A673 (cell line): Measurements from ENCODE around the gene GP5. TPM values are rescaled to one million over a fixed set of nuclear protein-coding genes. Genes with fewer than 3 reads are reported as not detected.

Source experiments
- BruUV-seq: library from RNA; stranded (reverse); fragments of 400-500 nt; replicated peaks from 2 replicates; lab custom pipeline; 2021; lab: Mats Ljungman, UMichigan
- CTCF ChIA-PET: fragments of 300-600 bp; sonication (Branson Sonifier 250); formaldehyde crosslinking; loops from one replicate; lab custom pipeline; 2022; ENCODE audit warnings: antibody characterized with exemption; lab: Charles Lee
- POLR2A ChIA-PET: fragments of 300-600 bp; sonication (Branson Sonifier 250); formaldehyde crosslinking; loops from one replicate; lab custom pipeline; 2022; ENCODE audit warnings: antibody characterized with exemption; ENCODE audit not compliant: low non-redundant PET; lab: Charles Lee
- DNase-seq: peaks from one replicate; pipeline ENCODE4 v3.0.0-alpha.2; 2015; ENCODE audit warnings: low spot score
- H3K27ac ChIP-seq: fragments of 200-600 bp; sonication (generic); 2 replicates; pipeline ENCODE4 v1.5.1; 2016; ENCODE audit warnings: mixed run types, low read depth, mild to moderate bottlenecking, mixed read lengths, antibody characterized with exemption, low read length; ENCODE audit not compliant: poor library complexity, severe bottlenecking
- H3K27me3 ChIP-seq: fragments of 200-600 bp; sonication (generic); replicated peaks from 2 replicates; pipeline ENCODE4 v1.6.1; 2017; ENCODE audit warnings: mixed run types, low read depth, mild to moderate bottlenecking, mixed read lengths, antibody characterized with exemption, low read length; ENCODE audit not compliant: insufficient read depth, poor library complexity
- H3K36me3 ChIP-seq: fragments of 200-600 bp; sonication (generic); 2 replicates; pipeline ENCODE4 v1.6.1; 2016; ENCODE audit warnings: mixed run types, mild to moderate bottlenecking, mixed read lengths, antibody characterized with exemption, low read length; ENCODE audit not compliant: insufficient read depth, poor library complexity, severe bottlenecking
- H3K4me1 ChIP-seq: fragments of 200-600 bp; sonication (generic); 2 replicates; pipeline ENCODE4 v1.6.1; 2017; ENCODE audit warnings: mixed run types, mild to moderate bottlenecking, mixed read lengths, antibody characterized with exemption, low read length; ENCODE audit not compliant: insufficient read depth, poor library complexity, severe bottlenecking
- H3K4me3 ChIP-seq: fragments of 200-600 bp; sonication (generic); 2 replicates; pipeline ENCODE4 v1.5.1; 2016; ENCODE audit warnings: low read depth, mixed run types, mild to moderate bottlenecking, mixed read lengths, low read length; ENCODE audit not compliant: poor library complexity, severe bottlenecking
- H3K9me3 ChIP-seq: fragments of 200-600 bp; sonication (generic); 2 replicates; pipeline ENCODE4 v1.6.1; 2016; ENCODE audit warnings: mixed run types, low read depth, mild to moderate bottlenecking, mixed read lengths, antibody characterized with exemption, low read length; ENCODE audit not compliant: poor library complexity, severe bottlenecking
- CTCF ChIP-seq: fragments of 300-800, 200-600 bp; sonication (generic); conservative IDR thresholded peaks from 2 replicates; pipeline ENCODE4 v1.5.1; 2017; ENCODE audit warnings: low read depth, mild to moderate bottlenecking, antibody characterized with exemption, low read length, moderate library complexity, mixed read lengths
- EZH2 ChIP-seq: fragments of 200-600 bp; sonication (generic); IDR thresholded peaks from 2 replicates; pipeline ENCODE4 v1.6.1; 2017; ENCODE audit warnings: borderline replicate concordance, low read depth, mild to moderate bottlenecking, mixed read lengths, antibody characterized with exemption, low read length; ENCODE audit not compliant: poor library complexity, severe bottlenecking
- intact Hi-C: fragments of 100-400 bp; cut with micrococcal nuclease; formaldehyde crosslinking; loops from one replicate; pipeline ENCODE4 v1.10.0; 2022; ENCODE audit not compliant: unreplicated experiment
- total RNA-seq: library from RNA; stranded (reverse); gene quantifications from 2 replicates; pipeline ENCODE4 v1.2.3, GENCODE V29; 2021

The GP5 gene
- total RNA-seq, 1 experiment from 2014 or later, result 0.11 TPM

GRCh38 chr3:194370753-194371152 lies 28.3 kb downstream of the GP5 start:
- H3K27ac ChIP-seq, result no peak overlapping the region
- H3K9me3 ChIP-seq, result no peaks in the 10 kb centered on the region
- no peaks in the 10 kb centered on the region for H3K36me3 ChIP-seq
- H3K4me1 ChIP-seq, result peaks cover 3% of the 10 kb centered on the region
- intact Hi-C loops, result no loop called here
- H3K4me3 ChIP-seq, result no peak overlapping the region
- DNase-seq, result no peak
- H3K27me3 ChIP-seq, result no peaks in the 10 kb centered on the region
- BruUV-seq, result no TSS peak
- no peak for TF ChIP-seq EZH2
- TF ChIP-seq CTCF, result no peak
- CTCF ChIA-PET, result no interaction called here
- POLR2A ChIA-PET, result no interaction called here

GRCh38 chr3:194369522-194370279 lies 29.4 kb downstream of the GP5 start, which contains the start of gene LRRC15:
TSS of gene LRRC15 (minus strand) at chr3:194369743. CDS start at chr3:194361043, 8,700 bp downstream.
- ChIA-PET CTCF (no interaction called here), POLR2A (no interaction called here)
- intact Hi-C loops, result no loop called here
- Histone ChIP-seq H3K27me3 (no peaks in the 10 kb centered on the region), H3K9me3 (no peaks in the 10 kb centered on the region), H3K4me3 (no peak within 1 kb of the TSS), H3K4me1 (peaks cover 6% of the 10 kb centered on the region), H3K36me3 (no peaks in the 10 kb centered on the region), H3K27ac (no peak within 1 kb of the TSS)
- TF ChIP-seq EZH2 (no peak), CTCF (no peak)
- no TSS peak for BruUV-seq
- no peak for DNase-seq

- intact Hi-C loops, result no loop called here
- Histone ChIP-seq H3K4me3 (no peak overlapping the region), H3K9me3 (no peaks in the 10 kb centered on the region), H3K27ac (no peak overlapping the region), H3K36me3 (no peaks in the 10 kb centered on the region), H3K27me3 (no peaks in the 10 kb centered on the region), H3K4me1 (peaks cover 10% of the 10 kb centered on the region)
- no peak for TF ChIP-seq EZH2
- no peak for TF ChIP-seq CTCF
- BruUV-seq, result no TSS peak
- no peak for DNase-seq
- POLR2A ChIA-PET, result no interaction called here
- CTCF ChIA-PET, result no interaction called here
These were observed 30.1 kb downstream of the GP5 start for GRCh38 chr3:194368918-194369317.
